Prostate gland (tissue), 2 donors: ENCODE data around the gene MFSD2A.

Source experiments
- CTCF ChIP-seq, 4 experiments: fragments of 200-600 bp in 2 of 4; fragments of 450-650 bp in 2 of 4; sonication (generic) in 2 of 4; IDR thresholded peaks; 1 replicate in 3 of 4; 2 replicates in 1 of 4; pipeline ENCODE4 v1.5.1; 2016 to 2019; ENCODE audit warnings: antibody characterized with exemption in 4 of 4, mild to moderate bottlenecking in 2 of 4, moderate library complexity in 2 of 4
- POLR2A ChIP-seq: fragments of 450-650 bp; IDR thresholded peaks from one replicate; pipeline ENCODE4 v1.6.1; 2016; ENCODE audit warnings: antibody characterized with exemption, mild to moderate bottlenecking

- TF ChIP-seq CTCF (IDR thresholded peaks at IDR 0.05), result no peak
- TF ChIP-seq POLR2A, result no peak
These were observed 32.9 kb downstream of the MFSD2A start for GRCh38 chr1:39987869-39988268.
